WTC11 (cell line): Measurements from ENCODE around the gene MYL10. TPM values are rescaled to one million over a fixed set of nuclear protein-coding genes. Genes with fewer than 3 reads are reported as not detected.

Experiments used
- ATAC-seq: fragments of 200-7000 bp; cut with Tn5 transposase; 2 replicates; pipeline ENCODE4 v1.10.0; 2021; ENCODE audit warnings: mild to moderate bottlenecking, moderate library complexity
- CTCF ChIA-PET: fragments of 300-600 bp; sonication (Branson Sonifier 250); formaldehyde crosslinking; loops from one replicate; lab custom pipeline; 2021; ENCODE audit warnings: antibody characterized with exemption; lab: Charles Lee
- POLR2A ChIA-PET: fragments of 350-600 bp; sonication (Branson Sonifier 250); formaldehyde crosslinking; loops from one replicate; lab custom pipeline; 2021; ENCODE audit warnings: antibody characterized with exemption; lab: Charles Lee
- DNase-seq: peaks from one replicate; pipeline ENCODE4 v3.0.0; 2021; ENCODE audit warnings: low spot score
- H3K27ac Mint-ChIP-seq: 2 replicates; pipeline ENCODE4 v1.8.0; 2021; ENCODE audit warnings: mixed read lengths
- H3K27me3 Mint-ChIP-seq: 2 replicates; pipeline ENCODE4 v1.8.0; 2021; ENCODE audit warnings: low read depth, mild to moderate bottlenecking, moderate library complexity, mixed read lengths
- H3K36me3 Mint-ChIP-seq: 2 replicates; pipeline ENCODE4 v1.8.0; 2021; ENCODE audit warnings: mixed read lengths
- H3K4me1 Mint-ChIP-seq: 2 replicates; pipeline ENCODE4 v1.8.0; 2022; ENCODE audit warnings: mixed read lengths
- H3K4me3 Mint-ChIP-seq: 2 replicates; pipeline ENCODE4 v1.8.0; 2021; ENCODE audit warnings: mild to moderate bottlenecking, moderate library complexity, mixed read lengths
- H3K9me3 Mint-ChIP-seq: 2 replicates; pipeline ENCODE4 v1.8.0; 2021; ENCODE audit warnings: mixed read lengths
- AFF4 ChIP-seq: sonication (generic); formaldehyde crosslinking; IDR thresholded peaks from 2 replicates; pipeline ENCODE4 v1.8.1; 2023; ENCODE audit warnings: mild to moderate bottlenecking, missing genetic modification reagents, borderline replicate concordance
- ATF1 ChIP-seq: sonication (generic); formaldehyde crosslinking; IDR thresholded peaks from 2 replicates; pipeline ENCODE4 v1.8.1; 2023; ENCODE audit warnings: mild to moderate bottlenecking, moderate library complexity, missing genetic modification reagents
- ATF6 ChIP-seq: sonication (generic); formaldehyde crosslinking; IDR thresholded peaks from 2 replicates; pipeline ENCODE4 v1.8.1; 2023; ENCODE audit warnings: mild to moderate bottlenecking, missing genetic modification reagents
- ESRRA ChIP-seq: sonication (generic); formaldehyde crosslinking; IDR thresholded peaks from 2 replicates; pipeline ENCODE4 v1.8.1; 2022; ENCODE audit warnings: mild to moderate bottlenecking, missing genetic modification reagents, borderline replicate concordance
- FOXK1 ChIP-seq: sonication (generic); formaldehyde crosslinking; IDR thresholded peaks from 2 replicates; pipeline ENCODE4 v1.8.0; 2022; ENCODE audit warnings: mild to moderate bottlenecking, moderate library complexity, missing genetic modification reagents
- GTF2I ChIP-seq: fragments of 250-450 bp; sonication (Bioruptor Pico); conservative IDR thresholded peaks from 2 replicates; pipeline ENCODE4 v1.4.0; 2021; ENCODE audit warnings: mild to moderate bottlenecking
- NR1H2 ChIP-seq: sonication (generic); formaldehyde crosslinking; IDR thresholded peaks from 2 replicates; pipeline ENCODE4 v1.9.0; 2021; ENCODE audit warnings: mild to moderate bottlenecking, moderate library complexity, missing genetic modification reagents
- NR3C1 ChIP-seq: sonication (generic); formaldehyde crosslinking; conservative IDR thresholded peaks from 2 replicates; pipeline ENCODE4 v1.8.1; 2023; ENCODE audit warnings: low read depth, mild to moderate bottlenecking, missing genetic modification reagents
- PRRX2 ChIP-seq: fragments of 250-450 bp; sonication (Bioruptor Pico); IDR thresholded peaks from 2 replicates; pipeline ENCODE4 v1.8.0; 2021; ENCODE audit warnings: mild to moderate bottlenecking
- RELA ChIP-seq: sonication (generic); formaldehyde crosslinking; IDR thresholded peaks from 2 replicates; pipeline ENCODE4 v1.8.1; 2022; ENCODE audit warnings: missing genetic modification reagents, mild to moderate bottlenecking, borderline replicate concordance
- RORB ChIP-seq: fragments of 250-450 bp; sonication (Bioruptor Pico); IDR thresholded peaks from 2 replicates; pipeline ENCODE4 v1.9.0; 2021; ENCODE audit warnings: mild to moderate bottlenecking
- SOX15 ChIP-seq: fragments of 250-450 bp; sonication (Bioruptor Pico); IDR thresholded peaks from 2 replicates; pipeline ENCODE4 v1.9.0; 2021; ENCODE audit warnings: mild to moderate bottlenecking
- TCF7 ChIP-seq: sonication (generic); formaldehyde crosslinking; IDR thresholded peaks from 2 replicates; pipeline ENCODE4 v1.8.0; 2022; ENCODE audit warnings: mild to moderate bottlenecking, low read depth, missing genetic modification reagents, moderate library complexity
- ZBTB21 ChIP-seq: sonication (generic); formaldehyde crosslinking; IDR thresholded peaks from 2 replicates; pipeline ENCODE4 v1.8.1; 2023; ENCODE audit warnings: mild to moderate bottlenecking, missing genetic modification reagents, borderline replicate concordance
- ZNF263 ChIP-seq: sonication (generic); formaldehyde crosslinking; IDR thresholded peaks from 2 replicates; pipeline ENCODE4 v1.8.1; 2022; ENCODE audit warnings: low read depth, mild to moderate bottlenecking, moderate library complexity, missing genetic modification reagents
- total RNA-seq: library from RNA; stranded (reverse); gene quantifications from 3 replicates; pipeline ENCODE4 v1.2.3, GENCODE V29; 2021
- TF ChIP-seq, protein P1 (sequence below): sonication (generic); formaldehyde crosslinking; IDR thresholded peaks from 2 replicates; pipeline ENCODE4 v1.8.1; 2022; ENCODE audit warnings: missing genetic modification reagents, borderline replicate concordance
- TF ChIP-seq, protein P2 (sequence below): fragments of 250-450 bp; sonication (Bioruptor Pico); IDR thresholded peaks from 2 replicates; pipeline ENCODE4 v1.9.0; 2021; ENCODE audit warnings: moderate library complexity, mild to moderate bottlenecking, inconsistent platforms, borderline replicate concordance
- TF ChIP-seq, protein P3 (sequence below): fragments of 250-450 bp; sonication (Bioruptor Pico); IDR thresholded peaks from 2 replicates; pipeline ENCODE4 v1.9.0; 2021; ENCODE audit warnings: mild to moderate bottlenecking, borderline replicate concordance
- TF ChIP-seq, protein P4 (sequence below): sonication (generic); formaldehyde crosslinking; IDR thresholded peaks from 2 replicates; pipeline ENCODE4 v1.8.1; 2023; ENCODE audit warnings: mild to moderate bottlenecking, moderate library complexity, missing genetic modification reagents
- TF ChIP-seq, protein P5 (sequence below): sonication (generic); formaldehyde crosslinking; IDR thresholded peaks from 2 replicates; pipeline ENCODE4 v1.8.0; 2023; ENCODE audit warnings: mild to moderate bottlenecking, missing genetic modification reagents

The MYL10 gene
- total RNA-seq, 1 experiment from 2014 or later = not detected

DNA sequence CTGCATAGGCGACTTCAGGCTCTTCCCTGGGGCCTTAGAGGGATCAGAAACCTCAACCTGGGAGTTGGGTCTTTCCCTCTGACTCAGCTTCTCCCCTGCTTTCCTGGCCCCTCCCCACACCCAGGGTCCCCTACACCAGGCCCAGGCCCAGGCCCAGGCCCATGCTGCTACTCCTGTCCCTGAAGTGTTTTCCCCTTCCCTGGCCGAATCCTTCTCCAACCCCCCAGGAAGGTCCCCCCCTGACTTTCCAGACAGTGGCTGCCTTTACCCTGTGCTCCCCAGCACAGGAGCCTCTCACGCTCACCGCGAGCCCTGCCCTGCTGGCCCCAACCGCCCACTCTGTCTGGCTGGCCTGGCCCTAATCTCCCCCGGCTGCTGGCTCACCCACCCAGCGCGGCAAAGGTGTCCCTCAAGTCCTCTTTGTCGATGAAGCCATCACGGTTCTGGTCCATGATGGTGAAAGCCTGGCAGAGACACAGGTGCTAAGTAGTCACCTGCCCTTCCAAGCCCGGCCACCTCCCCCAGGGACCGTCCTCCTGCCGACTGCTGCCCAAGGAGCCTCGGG, 6.4 kb downstream of the MYL10 start (continued):
- TF ChIP-seq, protein P1, sequence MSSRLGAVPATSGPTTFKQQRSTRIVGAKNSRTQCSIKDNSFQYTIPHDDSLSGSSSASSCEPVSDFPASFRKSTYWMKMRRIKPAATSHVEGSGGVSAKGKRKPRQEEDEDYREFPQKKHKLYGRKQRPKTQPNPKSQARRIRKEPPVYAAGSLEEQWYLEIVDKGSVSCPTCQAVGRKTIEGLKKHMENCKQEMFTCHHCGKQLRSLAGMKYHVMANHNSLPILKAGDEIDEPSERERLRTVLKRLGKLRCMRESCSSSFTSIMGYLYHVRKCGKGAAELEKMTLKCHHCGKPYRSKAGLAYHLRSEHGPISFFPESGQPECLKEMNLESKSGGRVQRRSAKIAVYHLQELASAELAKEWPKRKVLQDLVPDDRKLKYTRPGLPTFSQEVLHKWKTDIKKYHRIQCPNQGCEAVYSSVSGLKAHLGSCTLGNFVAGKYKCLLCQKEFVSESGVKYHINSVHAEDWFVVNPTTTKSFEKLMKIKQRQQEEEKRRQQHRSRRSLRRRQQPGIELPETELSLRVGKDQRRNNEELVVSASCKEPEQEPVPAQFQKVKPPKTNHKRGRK (CRISPR knock-in tag) = no peak
- TF ChIP-seq NR3C1 (CRISPR knock-in tag) (no peak), FOXK1 (CRISPR knock-in tag) (no peak), RORB (no peak), ZNF263 (no peak), ZBTB21 (CRISPR knock-in tag) (no peak), PRRX2 (CRISPR knock-in tag) (no peak), ATF1 (CRISPR knock-in tag) (no peak), TCF7 (CRISPR knock-in tag) (no peak), ESRRA (CRISPR knock-in tag) (no peak), SOX15 (CRISPR knock-in tag) (no peak)
- TF ChIP-seq, protein P2, sequence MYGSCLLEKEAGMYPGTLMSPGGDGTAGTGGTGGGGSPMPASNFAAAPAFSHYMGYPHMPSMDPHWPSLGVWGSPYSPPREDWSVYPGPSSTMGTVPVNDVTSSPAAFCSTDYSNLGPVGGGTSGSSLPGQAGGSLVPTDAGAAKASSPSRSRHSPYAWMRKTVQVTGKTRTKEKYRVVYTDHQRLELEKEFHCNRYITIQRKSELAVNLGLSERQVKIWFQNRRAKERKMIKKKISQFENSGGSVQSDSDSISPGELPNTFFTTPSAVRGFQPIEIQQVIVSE (CRISPR knock-in tag) = no peak
- TF ChIP-seq, protein P3, sequence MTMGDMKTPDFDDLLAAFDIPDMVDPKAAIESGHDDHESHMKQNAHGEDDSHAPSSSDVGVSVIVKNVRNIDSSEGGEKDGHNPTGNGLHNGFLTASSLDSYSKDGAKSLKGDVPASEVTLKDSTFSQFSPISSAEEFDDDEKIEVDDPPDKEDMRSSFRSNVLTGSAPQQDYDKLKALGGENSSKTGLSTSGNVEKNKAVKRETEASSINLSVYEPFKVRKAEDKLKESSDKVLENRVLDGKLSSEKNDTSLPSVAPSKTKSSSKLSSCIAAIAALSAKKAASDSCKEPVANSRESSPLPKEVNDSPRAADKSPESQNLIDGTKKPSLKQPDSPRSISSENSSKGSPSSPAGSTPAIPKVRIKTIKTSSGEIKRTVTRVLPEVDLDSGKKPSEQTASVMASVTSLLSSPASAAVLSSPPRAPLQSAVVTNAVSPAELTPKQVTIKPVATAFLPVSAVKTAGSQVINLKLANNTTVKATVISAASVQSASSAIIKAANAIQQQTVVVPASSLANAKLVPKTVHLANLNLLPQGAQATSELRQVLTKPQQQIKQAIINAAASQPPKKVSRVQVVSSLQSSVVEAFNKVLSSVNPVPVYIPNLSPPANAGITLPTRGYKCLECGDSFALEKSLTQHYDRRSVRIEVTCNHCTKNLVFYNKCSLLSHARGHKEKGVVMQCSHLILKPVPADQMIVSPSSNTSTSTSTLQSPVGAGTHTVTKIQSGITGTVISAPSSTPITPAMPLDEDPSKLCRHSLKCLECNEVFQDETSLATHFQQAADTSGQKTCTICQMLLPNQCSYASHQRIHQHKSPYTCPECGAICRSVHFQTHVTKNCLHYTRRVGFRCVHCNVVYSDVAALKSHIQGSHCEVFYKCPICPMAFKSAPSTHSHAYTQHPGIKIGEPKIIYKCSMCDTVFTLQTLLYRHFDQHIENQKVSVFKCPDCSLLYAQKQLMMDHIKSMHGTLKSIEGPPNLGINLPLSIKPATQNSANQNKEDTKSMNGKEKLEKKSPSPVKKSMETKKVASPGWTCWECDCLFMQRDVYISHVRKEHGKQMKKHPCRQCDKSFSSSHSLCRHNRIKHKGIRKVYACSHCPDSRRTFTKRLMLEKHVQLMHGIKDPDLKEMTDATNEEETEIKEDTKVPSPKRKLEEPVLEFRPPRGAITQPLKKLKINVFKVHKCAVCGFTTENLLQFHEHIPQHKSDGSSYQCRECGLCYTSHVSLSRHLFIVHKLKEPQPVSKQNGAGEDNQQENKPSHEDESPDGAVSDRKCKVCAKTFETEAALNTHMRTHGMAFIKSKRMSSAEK = no peak
- TF ChIP-seq, protein P4, sequence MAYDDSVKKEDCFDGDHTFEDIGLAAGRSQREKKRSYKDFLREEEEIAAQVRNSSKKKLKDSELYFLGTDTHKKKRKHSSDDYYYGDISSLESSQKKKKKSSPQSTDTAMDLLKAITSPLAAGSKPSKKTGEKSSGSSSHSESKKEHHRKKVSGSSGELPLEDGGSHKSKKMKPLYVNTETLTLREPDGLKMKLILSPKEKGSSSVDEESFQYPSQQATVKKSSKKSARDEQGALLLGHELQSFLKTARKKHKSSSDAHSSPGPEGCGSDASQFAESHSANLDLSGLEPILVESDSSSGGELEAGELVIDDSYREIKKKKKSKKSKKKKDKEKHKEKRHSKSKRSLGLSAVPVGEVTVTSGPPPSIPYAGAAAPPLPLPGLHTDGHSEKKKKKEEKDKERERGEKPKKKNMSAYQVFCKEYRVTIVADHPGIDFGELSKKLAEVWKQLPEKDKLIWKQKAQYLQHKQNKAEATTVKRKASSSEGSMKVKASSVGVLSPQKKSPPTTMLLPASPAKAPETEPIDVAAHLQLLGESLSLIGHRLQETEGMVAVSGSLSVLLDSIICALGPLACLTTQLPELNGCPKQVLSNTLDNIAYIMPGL (CRISPR knock-in tag) = no peak

- no peak for ATAC-seq
- no peak for DNase-seq
- H3K27me3 Mint-ChIP-seq = no peaks in the 10 kb centered on the region
- H3K27ac Mint-ChIP-seq = no peak overlapping the region
- H3K9me3 Mint-ChIP-seq = no peaks in the 10 kb centered on the region
- no peaks in the 10 kb centered on the region for H3K36me3 Mint-ChIP-seq
- POLR2A ChIA-PET = no interaction called here
- H3K4me3 Mint-ChIP-seq = no peak overlapping the region
- CTCF ChIA-PET = no interaction called here
- H3K4me1 Mint-ChIP-seq = peaks cover 18% of the 10 kb centered on the region
- no peak for TF ChIP-seq RELA
- TF ChIP-seq TCF7 (CRISPR knock-in tag) = no peak
- TF ChIP-seq, protein P5, sequence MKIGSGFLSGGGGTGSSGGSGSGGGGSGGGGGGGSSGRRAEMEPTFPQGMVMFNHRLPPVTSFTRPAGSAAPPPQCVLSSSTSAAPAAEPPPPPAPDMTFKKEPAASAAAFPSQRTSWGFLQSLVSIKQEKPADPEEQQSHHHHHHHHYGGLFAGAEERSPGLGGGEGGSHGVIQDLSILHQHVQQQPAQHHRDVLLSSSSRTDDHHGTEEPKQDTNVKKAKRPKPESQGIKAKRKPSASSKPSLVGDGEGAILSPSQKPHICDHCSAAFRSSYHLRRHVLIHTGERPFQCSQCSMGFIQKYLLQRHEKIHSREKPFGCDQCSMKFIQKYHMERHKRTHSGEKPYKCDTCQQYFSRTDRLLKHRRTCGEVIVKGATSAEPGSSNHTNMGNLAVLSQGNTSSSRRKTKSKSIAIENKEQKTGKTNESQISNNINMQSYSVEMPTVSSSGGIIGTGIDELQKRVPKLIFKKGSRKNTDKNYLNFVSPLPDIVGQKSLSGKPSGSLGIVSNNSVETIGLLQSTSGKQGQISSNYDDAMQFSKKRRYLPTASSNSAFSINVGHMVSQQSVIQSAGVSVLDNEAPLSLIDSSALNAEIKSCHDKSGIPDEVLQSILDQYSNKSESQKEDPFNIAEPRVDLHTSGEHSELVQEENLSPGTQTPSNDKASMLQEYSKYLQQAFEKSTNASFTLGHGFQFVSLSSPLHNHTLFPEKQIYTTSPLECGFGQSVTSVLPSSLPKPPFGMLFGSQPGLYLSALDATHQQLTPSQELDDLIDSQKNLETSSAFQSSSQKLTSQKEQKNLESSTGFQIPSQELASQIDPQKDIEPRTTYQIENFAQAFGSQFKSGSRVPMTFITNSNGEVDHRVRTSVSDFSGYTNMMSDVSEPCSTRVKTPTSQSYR (CRISPR knock-in tag) = no peak
- TF ChIP-seq ATF6 (CRISPR knock-in tag) = no peak
- TF ChIP-seq AFF4 = no peak
- no peak for TF ChIP-seq NR1H2
- no peak for TF ChIP-seq GTF2I (CRISPR knock-in tag)
These were observed 8.1 kb downstream of the MYL10 start for GRCh38 chr7:101620991-101621390.
